ENCODE data around the gene NSUN7.

DNA sequence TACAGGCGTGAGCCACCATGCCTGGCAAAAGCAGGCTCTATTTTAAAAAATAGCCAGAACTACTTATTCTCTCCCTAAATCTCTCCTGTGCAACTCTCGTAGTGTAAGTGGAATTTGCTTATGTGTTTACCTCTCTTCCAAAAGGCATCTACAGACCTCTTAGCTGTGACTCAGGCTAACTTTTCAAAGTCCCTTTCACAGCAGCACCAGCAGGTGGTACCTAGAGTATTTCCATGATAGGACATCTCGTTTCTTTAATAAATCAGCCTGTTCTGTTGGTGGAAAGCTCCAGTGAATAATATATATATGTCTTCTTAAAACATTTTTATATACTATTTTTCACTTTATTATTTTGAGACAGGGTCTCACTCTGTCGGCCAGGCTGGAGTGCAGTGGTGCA lies 89.0 kb downstream of the NSUN7 start:
- TF ChIP-seq ZBTB17 (tag by site-specific recombination; IDR thresholded peaks at IDR 0.05) (no peak), SETDB1 (IDR thresholded peaks at IDR 0.05; ENCODE audit: insufficient read length, low read length) (no peak), CTCF (tag by site-specific recombination; IDR thresholded peaks at IDR 0.05) (no peak), ZNF274 (IDR thresholded peaks at IDR 0.05; ENCODE audit: low read length) (no peak), ZNF274 (tag by site-specific recombination; IDR thresholded peaks at IDR 0.05; ENCODE audit: borderline replicate concordance) (no peak), ZNF837 (tag by site-specific recombination; IDR thresholded peaks at IDR 0.05) (no peak)
